ENCODE results near the gene CACNA1C.

CACNA1C gene

GRCh38 chr12:2439332-2440100 is 386.7 kb downstream of the CACNA1C start:
- DNase-seq (ENCODE audit: low read depth), result no peak
- no peak overlapping the region for H3K4me3 ChIP-seq (ENCODE audit: low read length)
- TF ChIP-seq CTCF (IDR thresholded peaks at IDR 0.05; ENCODE audit: insufficient read depth, low read depth, low read length, missing control alignments), result no peak

- DNase-seq (ENCODE audit: low read depth), result no peak
- no peak overlapping the region for H3K4me3 ChIP-seq (ENCODE audit: low read length)
- no peak for TF ChIP-seq CTCF (IDR thresholded peaks at IDR 0.05; ENCODE audit: insufficient read depth, low read depth, low read length, missing control alignments)
Observed at GRCh38 chr12:2443776-2444175, 391.0 kb downstream of the CACNA1C start.

GRCh38 chr12:2445968-2446367 is 393.2 kb downstream of the CACNA1C start:
- no peak for TF ChIP-seq CTCF (IDR thresholded peaks at IDR 0.05; ENCODE audit: insufficient read depth, low read depth, low read length, missing control alignments)
- DNase-seq (ENCODE audit: low read depth), result no peak

GRCh38 chr12:2447861-2448260 is 395.1 kb downstream of the CACNA1C start:
- H3K4me3 ChIP-seq (ENCODE audit: low read length), result no peak overlapping the region
- no peak for TF ChIP-seq CTCF (IDR thresholded peaks at IDR 0.05; ENCODE audit: insufficient read depth, low read depth, low read length, missing control alignments)
- DNase-seq (ENCODE audit: low read depth), result no peak

More at GRCh38 chr12:2445968-2446367, 393.2 kb downstream of the CACNA1C start:
- H3K4me3 ChIP-seq (ENCODE audit: low read length), result no peak overlapping the region

- TF ChIP-seq CTCF (IDR thresholded peaks at IDR 0.05; ENCODE audit: insufficient read depth, low read depth, low read length, missing control alignments), result no peak
- no peak for DNase-seq (ENCODE audit: low read depth)
- H3K4me3 ChIP-seq (ENCODE audit: low read length), result no peak overlapping the region
Observed at GRCh38 chr12:2449586-2449985, 396.8 kb downstream of the CACNA1C start.

- H3K4me3 ChIP-seq (ENCODE audit: low read length), result no peak overlapping the region
- no peak for TF ChIP-seq CTCF (IDR thresholded peaks at IDR 0.05; ENCODE audit: insufficient read depth, low read depth, low read length, missing control alignments)
- no peak for DNase-seq (ENCODE audit: low read depth)
Observed at GRCh38 chr12:2450553-2450952, 397.8 kb downstream of the CACNA1C start.

- no peak overlapping the region for H3K4me3 ChIP-seq (ENCODE audit: low read length)
- no peak for TF ChIP-seq CTCF (IDR thresholded peaks at IDR 0.05; ENCODE audit: insufficient read depth, low read depth, low read length, missing control alignments)
- DNase-seq (ENCODE audit: low read depth), result no peak
Observed at GRCh38 chr12:2451025-2451424, 398.2 kb downstream of the CACNA1C start.

All from epithelial cell of esophagus (primary cell).